Skeletal muscle tissue (tissue), 4 donors: ENCODE results near the gene DPY19L1. TPM values are rescaled to one million over a fixed set of nuclear protein-coding genes. Genes with fewer than 3 reads are reported as not detected.
A peak's percentile ranks its signal among the peaks of the same experiment; 100 is the strongest.
"Not testable (repeated sequence)": the region's sequence is repeated elsewhere in the genome, so short reads cannot be mapped to it uniquely, and the experiment has no call there.

Source experiments
- H3K27ac ChIP-seq: one replicate; pipeline ENCODE4 v1.7.0; 2013; ENCODE audit warnings: mild to moderate bottlenecking, low read depth, low read length, inconsistent platforms
- H3K27me3 ChIP-seq, 3 donors: one replicate each; pipeline ENCODE4 v1.7.0; 2013; ENCODE audit warnings: low read length in 3 of 3; ENCODE audit not compliant: control insufficient read depth in 3 of 3, insufficient read depth in 3 of 3
- H3K36me3 ChIP-seq, 3 donors: one replicate each; pipeline ENCODE4 v1.7.0; 2013; ENCODE audit warnings: low read length in 3 of 3; ENCODE audit not compliant: control insufficient read depth in 3 of 3, insufficient read depth in 3 of 3
- H3K4me1 ChIP-seq, 3 donors: one replicate each; pipeline ENCODE4 v1.7.0; 2013; ENCODE audit warnings: low read length in 3 of 3, mild to moderate bottlenecking in 3 of 3; ENCODE audit not compliant: control insufficient read depth in 3 of 3, insufficient read depth in 3 of 3
- H3K4me3 ChIP-seq, 3 donors: one replicate each; pipeline ENCODE4 v1.7.0; 2013; ENCODE audit warnings: low read length in 3 of 3
- H3K9ac ChIP-seq, 3 donors: one replicate each; pipeline ENCODE4 v1.7.0; 2013; ENCODE audit warnings: low read length in 3 of 3, mild to moderate bottlenecking in 3 of 3, moderate library complexity in 2 of 3, low read depth in 1 of 3
- H3K9me3 ChIP-seq, 3 donors: one replicate each; pipeline ENCODE4 v1.7.0; 2013; ENCODE audit warnings: low read length in 3 of 3; ENCODE audit not compliant: control insufficient read depth in 3 of 3
- total RNA-seq: library from RNA; depleted of rRNA; stranded (reverse); fragments of >200 nt; gene quantifications from one replicate; pipeline ENCODE4 v1.2.3, GENCODE V29; 2014
- donor health status: Osteomylitis.

The DPY19L1 gene
- total RNA-seq: 20.4 TPM

- no peaks in the 10 kb centered on the region for H3K36me3 ChIP-seq
Measured at GRCh38 chr7:35037211-35037525, at the start of gene DPY19L1. DPY19L1 (minus strand) TSS chr7:35037485; CDS start chr7:35037394, 91 bp downstream.

GRCh38 chr7:35079517-35079916, 42.2 kb upstream of the DPY19L1 start:
- H3K4me3 ChIP-seq, H3K27ac ChIP-seq, H3K9me3 ChIP-seq, H3K4me1 ChIP-seq, H3K9ac ChIP-seq, H3K27me3 ChIP-seq, H3K36me3 ChIP-seq: not testable (repeated sequence)

More at GRCh38 chr7:35037211-35037525, at the start of gene DPY19L1:
- Histone ChIP-seq H3K27me3 (no peaks in the 10 kb centered on the region), H3K9me3 (no peaks in the 10 kb centered on the region), H3K27ac (peak within 1 kb of the TSS; percentile 41), H3K9ac (peak within 1 kb of the TSS; percentile 55 to 78 (median 70)), H3K4me3 (peak within 1 kb of the TSS; percentile 78 to 79 (median 79)), H3K4me1 (peaks cover 9 to 15% (median 9%) of the 10 kb centered on the region in 3 donors)

GRCh38 chr7:35074008-35074407, 36.7 kb upstream of the DPY19L1 start:
- H3K9me3 ChIP-seq, H3K4me1 ChIP-seq, H3K27me3 ChIP-seq, H3K9ac ChIP-seq, H3K27ac ChIP-seq, H3K36me3 ChIP-seq, H3K4me3 ChIP-seq: not testable (repeated sequence)

- not testable (repeated sequence) for H3K27ac ChIP-seq, H3K4me3 ChIP-seq, H3K27me3 ChIP-seq, H3K36me3 ChIP-seq, H3K4me1 ChIP-seq, H3K9me3 ChIP-seq, H3K9ac ChIP-seq
Measured at GRCh38 chr7:35072950-35073827, 35.9 kb upstream of the DPY19L1 start.

GRCh38 chr7:35069084-35069483, 31.8 kb upstream of the DPY19L1 start:
- not testable (repeated sequence) for H3K9ac ChIP-seq, H3K36me3 ChIP-seq, H3K4me1 ChIP-seq, H3K4me3 ChIP-seq, H3K27me3 ChIP-seq, H3K27ac ChIP-seq, H3K9me3 ChIP-seq

GRCh38 chr7:35065382-35065781, 28.1 kb upstream of the DPY19L1 start:
- H3K4me1 ChIP-seq, H3K27me3 ChIP-seq, H3K36me3 ChIP-seq, H3K4me3 ChIP-seq, H3K9ac ChIP-seq, H3K27ac ChIP-seq, H3K9me3 ChIP-seq: not testable (repeated sequence)

- H3K9me3 ChIP-seq, H3K36me3 ChIP-seq, H3K27me3 ChIP-seq, H3K27ac ChIP-seq, H3K4me1 ChIP-seq, H3K4me3 ChIP-seq, H3K9ac ChIP-seq: not testable (repeated sequence)
Measured at GRCh38 chr7:35058571-35058970, 21.3 kb upstream of the DPY19L1 start.

GRCh38 chr7:35057505-35058451, 20.5 kb upstream of the DPY19L1 start:
- not testable (repeated sequence) for H3K27ac ChIP-seq, H3K9me3 ChIP-seq, H3K36me3 ChIP-seq, H3K4me1 ChIP-seq, H3K9ac ChIP-seq, H3K27me3 ChIP-seq, H3K4me3 ChIP-seq

- not testable (repeated sequence) for H3K27ac ChIP-seq, H3K4me3 ChIP-seq, H3K27me3 ChIP-seq, H3K9me3 ChIP-seq, H3K9ac ChIP-seq, H3K36me3 ChIP-seq, H3K4me1 ChIP-seq
Measured at GRCh38 chr7:35055733-35056132, 18.4 kb upstream of the DPY19L1 start.

- H3K27me3 ChIP-seq, H3K9ac ChIP-seq, H3K36me3 ChIP-seq, H3K27ac ChIP-seq, H3K4me1 ChIP-seq, H3K9me3 ChIP-seq, H3K4me3 ChIP-seq: not testable (repeated sequence)
Measured at GRCh38 chr7:35053488-35054175, 16.3 kb upstream of the DPY19L1 start.
